Measurements from ENCODE around the gene KLF13. TPM values are rescaled to one million over a fixed set of nuclear protein-coding genes. Genes with fewer than 3 reads are reported as not detected.

The KLF13 gene
- 34.9 and 40.7 TPM in 2 replicates for total RNA-seq

GRCh38 chr15:31326156-31326874 is at the start of gene KLF13:
KLF13 (plus strand) TSS chr15:31326835; CDS start chr15:31327213, 378 bp downstream.

Other genes starting within 250 kb of the KLF13 start
- gene TRPM1, start 225.1 kb upstream of the KLF13 start, total RNA-seq, result under 0.01 TPM in 1 of 2 replicates, not detected in the other